WTC11 (cell line): ENCODE data around the gene FAS. TPM values are rescaled to one million over a fixed set of nuclear protein-coding genes. Genes with fewer than 3 reads are reported as not detected.

Source experiments
- ATAC-seq: fragments of 200-7000 bp; cut with Tn5 transposase; 2 replicates; pipeline ENCODE4 v1.10.0; 2021; ENCODE audit warnings: mild to moderate bottlenecking, moderate library complexity
- CTCF ChIA-PET: fragments of 300-600 bp; sonication (Branson Sonifier 250); formaldehyde crosslinking; loops from one replicate; lab custom pipeline; 2021; ENCODE audit warnings: antibody characterized with exemption; lab: Charles Lee
- POLR2A ChIA-PET: fragments of 350-600 bp; sonication (Branson Sonifier 250); formaldehyde crosslinking; loops from one replicate; lab custom pipeline; 2021; ENCODE audit warnings: antibody characterized with exemption; lab: Charles Lee
- DNase-seq: peaks from one replicate; pipeline ENCODE4 v3.0.0; 2021; ENCODE audit warnings: low spot score
- H3K27ac Mint-ChIP-seq: 2 replicates; pipeline ENCODE4 v1.8.0; 2021; ENCODE audit warnings: mixed read lengths
- H3K27me3 Mint-ChIP-seq: 2 replicates; pipeline ENCODE4 v1.8.0; 2021; ENCODE audit warnings: low read depth, mild to moderate bottlenecking, moderate library complexity, mixed read lengths
- H3K36me3 Mint-ChIP-seq: 2 replicates; pipeline ENCODE4 v1.8.0; 2021; ENCODE audit warnings: mixed read lengths
- H3K4me1 Mint-ChIP-seq: 2 replicates; pipeline ENCODE4 v1.8.0; 2022; ENCODE audit warnings: mixed read lengths
- H3K4me3 Mint-ChIP-seq: 2 replicates; pipeline ENCODE4 v1.8.0; 2021; ENCODE audit warnings: mild to moderate bottlenecking, moderate library complexity, mixed read lengths
- H3K9me3 Mint-ChIP-seq: 2 replicates; pipeline ENCODE4 v1.8.0; 2021; ENCODE audit warnings: mixed read lengths
- CREB1 ChIP-seq: sonication (generic); formaldehyde crosslinking; IDR thresholded peaks from 2 replicates; pipeline ENCODE4 v1.8.0; 2023; ENCODE audit warnings: mild to moderate bottlenecking, missing genetic modification reagents
- ESRRA ChIP-seq: sonication (generic); formaldehyde crosslinking; IDR thresholded peaks from 2 replicates; pipeline ENCODE4 v1.8.1; 2022; ENCODE audit warnings: mild to moderate bottlenecking, missing genetic modification reagents, borderline replicate concordance
- FOXK1 ChIP-seq: sonication (generic); formaldehyde crosslinking; IDR thresholded peaks from 2 replicates; pipeline ENCODE4 v1.8.0; 2022; ENCODE audit warnings: mild to moderate bottlenecking, moderate library complexity, missing genetic modification reagents
- IRF2 ChIP-seq: sonication (generic); formaldehyde crosslinking; IDR thresholded peaks from 2 replicates; pipeline ENCODE4 v1.8.0; 2022; ENCODE audit warnings: low read depth, missing genetic modification reagents, borderline replicate concordance
- NFATC4 ChIP-seq: fragments of 250-450 bp; sonication (Bioruptor Pico); IDR thresholded peaks from 2 replicates; pipeline ENCODE4 v1.9.0; 2021; ENCODE audit warnings: mild to moderate bottlenecking
- NR1H2 ChIP-seq: sonication (generic); formaldehyde crosslinking; IDR thresholded peaks from 2 replicates; pipeline ENCODE4 v1.9.0; 2021; ENCODE audit warnings: mild to moderate bottlenecking, moderate library complexity, missing genetic modification reagents
- SMAD4 ChIP-seq: sonication (generic); formaldehyde crosslinking; IDR thresholded peaks from 2 replicates; pipeline ENCODE4 v1.8.0; 2022; ENCODE audit warnings: mild to moderate bottlenecking, missing genetic modification reagents
- ZNF121 ChIP-seq: sonication (generic); formaldehyde crosslinking; IDR thresholded peaks from 2 replicates; pipeline ENCODE4 v1.8.0; 2023; ENCODE audit warnings: missing genetic modification reagents
- ZNF671 ChIP-seq: fragments of 250-450 bp; sonication (Bioruptor Pico); IDR thresholded peaks from 2 replicates; pipeline ENCODE4 v1.8.0; 2021; ENCODE audit warnings: mild to moderate bottlenecking
- total RNA-seq: library from RNA; stranded (reverse); gene quantifications from 3 replicates; pipeline ENCODE4 v1.2.3, GENCODE V29; 2021
- TF ChIP-seq, protein P1 (sequence below): sonication (generic); formaldehyde crosslinking; IDR thresholded peaks from 2 replicates; pipeline ENCODE4 v1.8.0; 2022; ENCODE audit warnings: mild to moderate bottlenecking, missing genetic modification reagents
- TF ChIP-seq, protein P2 (sequence below): fragments of 200-600 bp; IDR thresholded peaks from 2 replicates; pipeline ENCODE4 v1.8.0; 2022; ENCODE audit warnings: antibody characterized with exemption
- TF ChIP-seq, protein P3 (sequence below): fragments of 250-450 bp; sonication (Bioruptor Pico); IDR thresholded peaks from 2 replicates; pipeline ENCODE4 v1.9.0; 2021; ENCODE audit warnings: mild to moderate bottlenecking, borderline replicate concordance
- TF ChIP-seq, protein P4 (sequence below): sonication (generic); formaldehyde crosslinking; IDR thresholded peaks from 2 replicates; pipeline ENCODE4 v1.8.0; 2023; ENCODE audit warnings: missing genetic modification reagents, mild to moderate bottlenecking, borderline replicate concordance
- TF ChIP-seq, protein P5 (sequence below): sonication (generic); formaldehyde crosslinking; IDR thresholded peaks from 2 replicates; pipeline ENCODE4 v1.8.1; 2022; ENCODE audit warnings: mild to moderate bottlenecking, missing genetic modification reagents, moderate library complexity, borderline replicate concordance
- TF ChIP-seq, protein P6 (sequence below): sonication (generic); formaldehyde crosslinking; IDR thresholded peaks from 2 replicates; pipeline ENCODE4 v1.8.0; 2022; ENCODE audit warnings: mild to moderate bottlenecking, missing genetic modification reagents
- TF ChIP-seq, protein P7 (sequence below): sonication (generic); formaldehyde crosslinking; IDR thresholded peaks from 2 replicates; pipeline ENCODE4 v1.8.1; 2023; ENCODE audit warnings: mild to moderate bottlenecking, missing genetic modification reagents

FAS gene
- total RNA-seq, 1 experiment from 2014 or later: 4.1 TPM

DNA sequence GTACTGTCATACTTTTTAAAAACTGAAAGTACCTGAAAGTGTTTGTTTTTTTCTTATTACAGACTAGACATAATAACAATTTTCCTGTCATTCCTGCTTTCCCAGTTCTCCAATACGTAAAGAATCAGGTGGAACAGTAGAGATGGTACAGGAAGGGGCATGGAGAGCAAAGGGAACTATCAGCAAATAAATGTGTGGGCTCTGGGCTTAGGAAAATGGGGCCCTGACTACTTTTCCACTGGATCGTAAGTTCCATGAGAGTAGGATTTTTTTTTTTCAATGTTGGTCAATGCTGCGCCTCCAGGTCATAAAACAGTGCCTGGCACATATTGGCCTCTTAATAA, 15.2 kb upstream of the FAS start:
- CTCF ChIA-PET: interaction anchor here (1.2 kb wide), 1 partner anchor 12 kb away, joined by 3 read pairs; no protein-coding TSS in a partner anchor
- no peaks in the 10 kb centered on the region for H3K36me3 Mint-ChIP-seq
- no peaks in the 10 kb centered on the region for H3K27me3 Mint-ChIP-seq
- H3K4me1 Mint-ChIP-seq: peaks cover 7% of the 10 kb centered on the region
- H3K4me3 Mint-ChIP-seq: no peak overlapping the region
- H3K9me3 Mint-ChIP-seq: no peaks in the 10 kb centered on the region
- DNase-seq (no peak), ATAC-seq (no peak)
- no peak overlapping the region for H3K27ac Mint-ChIP-seq
- TF ChIP-seq, protein P1, sequence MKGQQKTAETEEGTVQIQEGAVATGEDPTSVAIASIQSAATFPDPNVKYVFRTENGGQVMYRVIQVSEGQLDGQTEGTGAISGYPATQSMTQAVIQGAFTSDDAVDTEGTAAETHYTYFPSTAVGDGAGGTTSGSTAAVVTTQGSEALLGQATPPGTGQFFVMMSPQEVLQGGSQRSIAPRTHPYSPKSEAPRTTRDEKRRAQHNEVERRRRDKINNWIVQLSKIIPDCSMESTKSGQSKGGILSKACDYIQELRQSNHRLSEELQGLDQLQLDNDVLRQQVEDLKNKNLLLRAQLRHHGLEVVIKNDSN (CRISPR knock-in tag): no peak
- TF ChIP-seq, protein P2, sequence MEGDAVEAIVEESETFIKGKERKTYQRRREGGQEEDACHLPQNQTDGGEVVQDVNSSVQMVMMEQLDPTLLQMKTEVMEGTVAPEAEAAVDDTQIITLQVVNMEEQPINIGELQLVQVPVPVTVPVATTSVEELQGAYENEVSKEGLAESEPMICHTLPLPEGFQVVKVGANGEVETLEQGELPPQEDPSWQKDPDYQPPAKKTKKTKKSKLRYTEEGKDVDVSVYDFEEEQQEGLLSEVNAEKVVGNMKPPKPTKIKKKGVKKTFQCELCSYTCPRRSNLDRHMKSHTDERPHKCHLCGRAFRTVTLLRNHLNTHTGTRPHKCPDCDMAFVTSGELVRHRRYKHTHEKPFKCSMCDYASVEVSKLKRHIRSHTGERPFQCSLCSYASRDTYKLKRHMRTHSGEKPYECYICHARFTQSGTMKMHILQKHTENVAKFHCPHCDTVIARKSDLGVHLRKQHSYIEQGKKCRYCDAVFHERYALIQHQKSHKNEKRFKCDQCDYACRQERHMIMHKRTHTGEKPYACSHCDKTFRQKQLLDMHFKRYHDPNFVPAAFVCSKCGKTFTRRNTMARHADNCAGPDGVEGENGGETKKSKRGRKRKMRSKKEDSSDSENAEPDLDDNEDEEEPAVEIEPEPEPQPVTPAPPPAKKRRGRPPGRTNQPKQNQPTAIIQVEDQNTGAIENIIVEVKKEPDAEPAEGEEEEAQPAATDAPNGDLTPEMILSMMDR: no peak
- TF ChIP-seq FOXK1 (CRISPR knock-in tag) (no peak), SMAD4 (CRISPR knock-in tag) (no peak), NFATC4 (CRISPR knock-in tag) (no peak), ZNF671 (no peak), ZNF121 (CRISPR knock-in tag) (no peak), CREB1 (CRISPR knock-in tag) (no peak), IRF2 (no peak), NR1H2 (no peak), ESRRA (CRISPR knock-in tag) (no peak)
- TF ChIP-seq, protein P3, sequence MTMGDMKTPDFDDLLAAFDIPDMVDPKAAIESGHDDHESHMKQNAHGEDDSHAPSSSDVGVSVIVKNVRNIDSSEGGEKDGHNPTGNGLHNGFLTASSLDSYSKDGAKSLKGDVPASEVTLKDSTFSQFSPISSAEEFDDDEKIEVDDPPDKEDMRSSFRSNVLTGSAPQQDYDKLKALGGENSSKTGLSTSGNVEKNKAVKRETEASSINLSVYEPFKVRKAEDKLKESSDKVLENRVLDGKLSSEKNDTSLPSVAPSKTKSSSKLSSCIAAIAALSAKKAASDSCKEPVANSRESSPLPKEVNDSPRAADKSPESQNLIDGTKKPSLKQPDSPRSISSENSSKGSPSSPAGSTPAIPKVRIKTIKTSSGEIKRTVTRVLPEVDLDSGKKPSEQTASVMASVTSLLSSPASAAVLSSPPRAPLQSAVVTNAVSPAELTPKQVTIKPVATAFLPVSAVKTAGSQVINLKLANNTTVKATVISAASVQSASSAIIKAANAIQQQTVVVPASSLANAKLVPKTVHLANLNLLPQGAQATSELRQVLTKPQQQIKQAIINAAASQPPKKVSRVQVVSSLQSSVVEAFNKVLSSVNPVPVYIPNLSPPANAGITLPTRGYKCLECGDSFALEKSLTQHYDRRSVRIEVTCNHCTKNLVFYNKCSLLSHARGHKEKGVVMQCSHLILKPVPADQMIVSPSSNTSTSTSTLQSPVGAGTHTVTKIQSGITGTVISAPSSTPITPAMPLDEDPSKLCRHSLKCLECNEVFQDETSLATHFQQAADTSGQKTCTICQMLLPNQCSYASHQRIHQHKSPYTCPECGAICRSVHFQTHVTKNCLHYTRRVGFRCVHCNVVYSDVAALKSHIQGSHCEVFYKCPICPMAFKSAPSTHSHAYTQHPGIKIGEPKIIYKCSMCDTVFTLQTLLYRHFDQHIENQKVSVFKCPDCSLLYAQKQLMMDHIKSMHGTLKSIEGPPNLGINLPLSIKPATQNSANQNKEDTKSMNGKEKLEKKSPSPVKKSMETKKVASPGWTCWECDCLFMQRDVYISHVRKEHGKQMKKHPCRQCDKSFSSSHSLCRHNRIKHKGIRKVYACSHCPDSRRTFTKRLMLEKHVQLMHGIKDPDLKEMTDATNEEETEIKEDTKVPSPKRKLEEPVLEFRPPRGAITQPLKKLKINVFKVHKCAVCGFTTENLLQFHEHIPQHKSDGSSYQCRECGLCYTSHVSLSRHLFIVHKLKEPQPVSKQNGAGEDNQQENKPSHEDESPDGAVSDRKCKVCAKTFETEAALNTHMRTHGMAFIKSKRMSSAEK (CRISPR knock-in tag): no peak
- TF ChIP-seq, protein P4, sequence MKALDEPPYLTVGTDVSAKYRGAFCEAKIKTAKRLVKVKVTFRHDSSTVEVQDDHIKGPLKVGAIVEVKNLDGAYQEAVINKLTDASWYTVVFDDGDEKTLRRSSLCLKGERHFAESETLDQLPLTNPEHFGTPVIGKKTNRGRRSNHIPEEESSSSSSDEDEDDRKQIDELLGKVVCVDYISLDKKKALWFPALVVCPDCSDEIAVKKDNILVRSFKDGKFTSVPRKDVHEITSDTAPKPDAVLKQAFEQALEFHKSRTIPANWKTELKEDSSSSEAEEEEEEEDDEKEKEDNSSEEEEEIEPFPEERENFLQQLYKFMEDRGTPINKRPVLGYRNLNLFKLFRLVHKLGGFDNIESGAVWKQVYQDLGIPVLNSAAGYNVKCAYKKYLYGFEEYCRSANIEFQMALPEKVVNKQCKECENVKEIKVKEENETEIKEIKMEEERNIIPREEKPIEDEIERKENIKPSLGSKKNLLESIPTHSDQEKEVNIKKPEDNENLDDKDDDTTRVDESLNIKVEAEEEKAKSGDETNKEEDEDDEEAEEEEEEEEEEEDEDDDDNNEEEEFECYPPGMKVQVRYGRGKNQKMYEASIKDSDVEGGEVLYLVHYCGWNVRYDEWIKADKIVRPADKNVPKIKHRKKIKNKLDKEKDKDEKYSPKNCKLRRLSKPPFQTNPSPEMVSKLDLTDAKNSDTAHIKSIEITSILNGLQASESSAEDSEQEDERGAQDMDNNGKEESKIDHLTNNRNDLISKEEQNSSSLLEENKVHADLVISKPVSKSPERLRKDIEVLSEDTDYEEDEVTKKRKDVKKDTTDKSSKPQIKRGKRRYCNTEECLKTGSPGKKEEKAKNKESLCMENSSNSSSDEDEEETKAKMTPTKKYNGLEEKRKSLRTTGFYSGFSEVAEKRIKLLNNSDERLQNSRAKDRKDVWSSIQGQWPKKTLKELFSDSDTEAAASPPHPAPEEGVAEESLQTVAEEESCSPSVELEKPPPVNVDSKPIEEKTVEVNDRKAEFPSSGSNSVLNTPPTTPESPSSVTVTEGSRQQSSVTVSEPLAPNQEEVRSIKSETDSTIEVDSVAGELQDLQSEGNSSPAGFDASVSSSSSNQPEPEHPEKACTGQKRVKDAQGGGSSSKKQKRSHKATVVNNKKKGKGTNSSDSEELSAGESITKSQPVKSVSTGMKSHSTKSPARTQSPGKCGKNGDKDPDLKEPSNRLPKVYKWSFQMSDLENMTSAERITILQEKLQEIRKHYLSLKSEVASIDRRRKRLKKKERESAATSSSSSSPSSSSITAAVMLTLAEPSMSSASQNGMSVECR (CRISPR knock-in tag): no peak
- TF ChIP-seq, protein P5, sequence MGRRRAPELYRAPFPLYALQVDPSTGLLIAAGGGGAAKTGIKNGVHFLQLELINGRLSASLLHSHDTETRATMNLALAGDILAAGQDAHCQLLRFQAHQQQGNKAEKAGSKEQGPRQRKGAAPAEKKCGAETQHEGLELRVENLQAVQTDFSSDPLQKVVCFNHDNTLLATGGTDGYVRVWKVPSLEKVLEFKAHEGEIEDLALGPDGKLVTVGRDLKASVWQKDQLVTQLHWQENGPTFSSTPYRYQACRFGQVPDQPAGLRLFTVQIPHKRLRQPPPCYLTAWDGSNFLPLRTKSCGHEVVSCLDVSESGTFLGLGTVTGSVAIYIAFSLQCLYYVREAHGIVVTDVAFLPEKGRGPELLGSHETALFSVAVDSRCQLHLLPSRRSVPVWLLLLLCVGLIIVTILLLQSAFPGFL (CRISPR knock-in tag): no peak
- TF ChIP-seq, protein P6, sequence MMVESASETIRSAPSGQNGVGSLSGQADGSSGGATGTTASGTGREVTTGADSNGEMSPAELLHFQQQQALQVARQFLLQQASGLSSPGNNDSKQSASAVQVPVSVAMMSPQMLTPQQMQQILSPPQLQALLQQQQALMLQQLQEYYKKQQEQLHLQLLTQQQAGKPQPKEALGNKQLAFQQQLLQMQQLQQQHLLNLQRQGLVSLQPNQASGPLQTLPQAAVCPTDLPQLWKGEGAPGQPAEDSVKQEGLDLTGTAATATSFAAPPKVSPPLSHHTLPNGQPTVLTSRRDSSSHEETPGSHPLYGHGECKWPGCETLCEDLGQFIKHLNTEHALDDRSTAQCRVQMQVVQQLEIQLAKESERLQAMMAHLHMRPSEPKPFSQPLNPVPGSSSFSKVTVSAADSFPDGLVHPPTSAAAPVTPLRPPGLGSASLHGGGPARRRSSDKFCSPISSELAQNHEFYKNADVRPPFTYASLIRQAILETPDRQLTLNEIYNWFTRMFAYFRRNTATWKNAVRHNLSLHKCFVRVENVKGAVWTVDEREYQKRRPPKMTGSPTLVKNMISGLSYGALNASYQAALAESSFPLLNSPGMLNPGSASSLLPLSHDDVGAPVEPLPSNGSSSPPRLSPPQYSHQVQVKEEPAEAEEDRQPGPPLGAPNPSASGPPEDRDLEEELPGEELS: no peak
- TF ChIP-seq, protein P7, sequence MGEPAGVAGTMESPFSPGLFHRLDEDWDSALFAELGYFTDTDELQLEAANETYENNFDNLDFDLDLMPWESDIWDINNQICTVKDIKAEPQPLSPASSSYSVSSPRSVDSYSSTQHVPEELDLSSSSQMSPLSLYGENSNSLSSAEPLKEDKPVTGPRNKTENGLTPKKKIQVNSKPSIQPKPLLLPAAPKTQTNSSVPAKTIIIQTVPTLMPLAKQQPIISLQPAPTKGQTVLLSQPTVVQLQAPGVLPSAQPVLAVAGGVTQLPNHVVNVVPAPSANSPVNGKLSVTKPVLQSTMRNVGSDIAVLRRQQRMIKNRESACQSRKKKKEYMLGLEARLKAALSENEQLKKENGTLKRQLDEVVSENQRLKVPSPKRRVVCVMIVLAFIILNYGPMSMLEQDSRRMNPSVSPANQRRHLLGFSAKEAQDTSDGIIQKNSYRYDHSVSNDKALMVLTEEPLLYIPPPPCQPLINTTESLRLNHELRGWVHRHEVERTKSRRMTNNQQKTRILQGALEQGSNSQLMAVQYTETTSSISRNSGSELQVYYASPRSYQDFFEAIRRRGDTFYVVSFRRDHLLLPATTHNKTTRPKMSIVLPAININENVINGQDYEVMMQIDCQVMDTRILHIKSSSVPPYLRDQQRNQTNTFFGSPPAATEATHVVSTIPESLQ (CRISPR knock-in tag): no peak
- POLR2A ChIA-PET: no interaction called here
